Measurements from ENCODE around the gene OGT. TPM values are rescaled to one million over a fixed set of nuclear protein-coding genes. Genes with fewer than 3 reads are reported as not detected.

Gene OGT
- total RNA-seq, 1 donor from 2014 or later: 210 TPM

- TF ChIP-seq CTCF (IDR thresholded peaks at IDR 0.05): no peak
- H3K4me3 Mint-ChIP-seq (ENCODE audit: unreplicated experiment): no peak overlapping the region
- no peaks in the 10 kb centered on the region for H3K4me1 Mint-ChIP-seq (ENCODE audit: unreplicated experiment)
- H3K27ac Mint-ChIP-seq (ENCODE audit: unreplicated experiment): no peak overlapping the region
- H3K9me3 Mint-ChIP-seq (ENCODE audit: unreplicated experiment): no peaks in the 10 kb centered on the region
- no peak for DNase-seq (ENCODE audit: extremely low spot score, unreplicated experiment)
- H3K36me3 Mint-ChIP-seq (ENCODE audit: unreplicated experiment): no peaks in the 10 kb centered on the region
- no peaks in the 10 kb centered on the region for H3K27me3 Mint-ChIP-seq (ENCODE audit: unreplicated experiment)
Measured at GRCh38 chrX:71622032-71622575, 89.2 kb downstream of the OGT start.

- no peaks in the 10 kb centered on the region for H3K36me3 Mint-ChIP-seq (ENCODE audit: unreplicated experiment)
- H3K9me3 Mint-ChIP-seq (ENCODE audit: unreplicated experiment): no peaks in the 10 kb centered on the region
- H3K4me1 Mint-ChIP-seq (ENCODE audit: unreplicated experiment): no peaks in the 10 kb centered on the region
- peak overlapping the region; percentile 34 for H3K27ac Mint-ChIP-seq (ENCODE audit: unreplicated experiment)
- DNase-seq (ENCODE audit: extremely low spot score, unreplicated experiment): no peak
- H3K4me3 Mint-ChIP-seq (ENCODE audit: unreplicated experiment): no peak overlapping the region
- no peak for TF ChIP-seq CTCF (IDR thresholded peaks at IDR 0.05)
- no peaks in the 10 kb centered on the region for H3K27me3 Mint-ChIP-seq (ENCODE audit: unreplicated experiment)
Measured at GRCh38 chrX:71622576-71623450, 89.9 kb downstream of the OGT start.

GRCh38 chrX:71623714-71624113, 90.8 kb downstream of the OGT start:
- no peaks in the 10 kb centered on the region for H3K27me3 Mint-ChIP-seq (ENCODE audit: unreplicated experiment)
- H3K9me3 Mint-ChIP-seq (ENCODE audit: unreplicated experiment): no peaks in the 10 kb centered on the region
- H3K27ac Mint-ChIP-seq (ENCODE audit: unreplicated experiment): no peak overlapping the region
- H3K36me3 Mint-ChIP-seq (ENCODE audit: unreplicated experiment): no peaks in the 10 kb centered on the region
- no peak for DNase-seq (ENCODE audit: extremely low spot score, unreplicated experiment)
- H3K4me3 Mint-ChIP-seq (ENCODE audit: unreplicated experiment): no peak overlapping the region
- no peaks in the 10 kb centered on the region for H3K4me1 Mint-ChIP-seq (ENCODE audit: unreplicated experiment)
- no peak for TF ChIP-seq CTCF (IDR thresholded peaks at IDR 0.05)

- H3K4me1 Mint-ChIP-seq (ENCODE audit: unreplicated experiment): no peaks in the 10 kb centered on the region
- H3K27ac Mint-ChIP-seq (ENCODE audit: unreplicated experiment): no peak overlapping the region
- TF ChIP-seq CTCF (IDR thresholded peaks at IDR 0.05): no peak
- no peak for DNase-seq (ENCODE audit: extremely low spot score, unreplicated experiment)
- no peak overlapping the region for H3K4me3 Mint-ChIP-seq (ENCODE audit: unreplicated experiment)
- H3K27me3 Mint-ChIP-seq (ENCODE audit: unreplicated experiment): no peaks in the 10 kb centered on the region
- no peaks in the 10 kb centered on the region for H3K9me3 Mint-ChIP-seq (ENCODE audit: unreplicated experiment)
- no peaks in the 10 kb centered on the region for H3K36me3 Mint-ChIP-seq (ENCODE audit: unreplicated experiment)
Measured at GRCh38 chrX:71625471-71625870, 92.6 kb downstream of the OGT start.

Other genes with a start within 250 kb of the OGT start
- 465 and 499 TPM in 2 replicates for gene NONO, start 249.5 kb upstream of the OGT start, total RNA-seq
- 1.7 and 2.1 TPM in 2 replicates for gene ITGB1BP2, start 231.4 kb upstream of the OGT start, total RNA-seq
- gene TAF1, start 166.7 kb upstream of the OGT start, total RNA-seq: 32.3 and 33.9 TPM in 2 replicates
- 4.4 and 4.6 TPM in 2 replicates for gene GCNA, start 45.3 kb downstream of the OGT start, total RNA-seq
- gene CXCR3, start 85.4 kb downstream of the OGT start, total RNA-seq: not detected in 2 replicates
- not detected in 2 replicates for gene CXorf49, start 185.2 kb downstream of the OGT start, total RNA-seq
- not detected in 2 replicates for gene CXorf49B, start 230.2 kb downstream of the OGT start, total RNA-seq

All from osteocyte (in vitro differentiated cells).